Fibroblast of lung (primary cell): ENCODE measurements around the gene MLC1. TPM values are rescaled to one million over a fixed set of nuclear protein-coding genes. Genes with fewer than 3 reads are reported as not detected.

ENCODE experiments used
- DNase-seq, 2 donors: peaks; one replicate each; pipeline versions ENCODE4 v3.0.0 to v3.0.0-alpha.2; 2010; ENCODE audit warnings: low read depth in 2 of 2
- H2AFZ ChIP-seq: 2 replicates; pipeline ENCODE4 v1.5.1; 2012; ENCODE audit warnings: low read length, control low read depth, inconsistent platforms
- H3K27ac ChIP-seq: 2 replicates; pipeline ENCODE4 v1.5.1; 2011; ENCODE audit warnings: low read length, control low read depth; ENCODE audit not compliant: insufficient read depth
- H3K27me3 ChIP-seq: 2 replicates; pipeline ENCODE4 v1.5.1; 2011; ENCODE audit warnings: mild to moderate bottlenecking, low read length; ENCODE audit not compliant: control insufficient read depth, insufficient read depth
- H3K36me3 ChIP-seq: 2 replicates; pipeline ENCODE4 v1.5.1; 2011; ENCODE audit warnings: low read length; ENCODE audit not compliant: control insufficient read depth, insufficient read depth
- H3K4me1 ChIP-seq: 2 replicates; pipeline ENCODE4 v1.5.1; 2011; ENCODE audit warnings: low read length; ENCODE audit not compliant: control insufficient read depth, insufficient read depth; ENCODE audit errors: extremely low read depth
- H3K4me2 ChIP-seq: 2 replicates; pipeline ENCODE4 v1.5.1; 2011; ENCODE audit warnings: low read length, control low read depth; ENCODE audit not compliant: insufficient read depth; ENCODE audit errors: extremely low read depth
- H3K4me3 ChIP-seq, 4 experiments: fragments of 200-600 bp in 1 of 4; sonication (generic) in 1 of 4; replicated peaks in 1 of 4; 2 replicates each; pipeline ENCODE4 v1.5.1; 2011 to 2016; ENCODE audit warnings: low read length in 4 of 4, low read depth in 3 of 4, mild to moderate bottlenecking in 3 of 4, control low read depth in 2 of 4, inconsistent platforms in 1 of 4, mixed read lengths in 1 of 4; ENCODE audit not compliant: insufficient read depth in 1 of 4; ENCODE audit errors: control extremely low read depth in 1 of 4
- H3K79me2 ChIP-seq: 2 replicates; pipeline ENCODE4 v1.5.1; 2012; ENCODE audit warnings: mild to moderate bottlenecking, low read length, inconsistent platforms; ENCODE audit not compliant: control insufficient read depth, insufficient read depth
- H3K9ac ChIP-seq: 2 replicates; pipeline ENCODE4 v1.5.1; 2011; ENCODE audit warnings: mild to moderate bottlenecking, low read length, control low read depth; ENCODE audit not compliant: insufficient read depth
- H3K9me3 ChIP-seq: 2 replicates; pipeline ENCODE4 v1.5.1; 2012; ENCODE audit warnings: low read depth, low read length; ENCODE audit not compliant: control insufficient read depth, insufficient read depth
- H4K20me1 ChIP-seq: 2 replicates; pipeline ENCODE4 v1.5.1; 2011; ENCODE audit warnings: low read length; ENCODE audit not compliant: control insufficient read depth, insufficient read depth; ENCODE audit errors: extremely low read depth
- CTCF ChIP-seq, 2 donors: IDR thresholded peaks in 1 of 2; conservative IDR thresholded peaks in 1 of 2; 1 replicate in 1 of 2; 2 replicates in 1 of 2; pipeline ENCODE4 v1.5.1; 2011 to 2012; ENCODE audit warnings: low read length in 2 of 2, control low read depth in 1 of 2, inconsistent platforms in 1 of 2, low read depth in 1 of 2, mild to moderate bottlenecking in 1 of 2
- EZH2 ChIP-seq: IDR thresholded peaks from 2 replicates; pipeline ENCODE4 v1.5.1; 2012; ENCODE audit warnings: low read length, control low read depth, mild to moderate bottlenecking; ENCODE audit errors: missing control alignments
- polyA plus RNA-seq, 2 donors: library from polyadenylated mRNA; depleted of rRNA in 1 of 2; stranded (reverse) in 1 of 2; unstranded in 1 of 2; fragments of >200 nt; gene quantifications; 2 replicates each; pipeline ENCODE4 v1.2.1, GENCODE V29; 2011 to 2012; ENCODE audit warnings: missing spikeins in 1 of 2
- total RNA-seq: library from RNA; depleted of rRNA; stranded (reverse); fragments of >200 nt; gene quantifications from 2 replicates; pipeline ENCODE4 v1.2.1, GENCODE V29; 2014

MLC1 gene
- total and polyA plus RNA-seq, 2 donors (not counting 1 experiment from before 2014, with no cell fraction given) = under 0.01 TPM; not detected in 1

DNA sequence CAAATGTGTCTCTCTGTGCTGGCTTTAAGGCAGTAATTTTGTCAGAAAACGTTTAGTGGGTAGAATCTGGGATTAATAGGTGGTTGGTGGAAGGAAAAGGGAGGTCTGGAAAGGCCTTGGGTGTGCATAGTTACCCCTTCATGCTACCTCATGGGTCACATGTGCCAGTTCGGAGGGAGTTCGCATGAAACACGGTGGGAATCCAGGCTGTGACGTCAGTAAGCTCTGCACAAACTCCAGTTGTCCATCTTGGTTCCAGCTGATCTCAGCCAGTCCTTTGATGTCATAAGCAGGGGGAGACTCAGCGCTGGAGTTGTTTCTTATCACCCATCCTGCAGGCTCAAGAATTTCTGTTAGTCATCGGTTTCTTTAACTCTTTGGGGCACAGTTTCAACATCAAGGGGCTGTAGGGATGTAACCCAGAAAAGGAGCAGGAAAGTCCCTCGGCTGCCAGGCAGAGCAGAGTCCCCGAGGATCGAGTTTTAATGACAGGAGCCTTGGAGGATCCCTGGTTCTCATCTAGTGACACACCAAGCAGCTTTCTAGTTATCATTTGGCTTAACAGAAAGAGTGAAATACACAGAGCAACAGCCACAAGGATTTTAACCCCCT, 33.4 kb upstream of the MLC1 start:
- Histone ChIP-seq H4K20me1 (no peaks in the 10 kb centered on the region), H3K9me3 (no peaks in the 10 kb centered on the region), H3K9ac (no peak overlapping the region), H2AFZ (no peak overlapping the region), H3K4me3 (no peak overlapping the region), H3K27ac (no peak overlapping the region), H3K4me2 (no peak overlapping the region), H3K4me1 (no peaks in the 10 kb centered on the region), H3K27me3 (peaks cover 19% of the 10 kb centered on the region), H3K79me2 (no peaks in the 10 kb centered on the region), H3K36me3 (no peaks in the 10 kb centered on the region)
- peak; percentile 95 to 99 for DNase-seq
- TF ChIP-seq CTCF (conservative IDR thresholded peaks at IDR 0.05 in 1 of 2, IDR thresholded peaks at IDR 0.05 in 1 of 2; ENCODE audit: low read depth in 1 of 2, low read length in 2 of 2) (no peak), EZH2 (no peak)

DNA sequence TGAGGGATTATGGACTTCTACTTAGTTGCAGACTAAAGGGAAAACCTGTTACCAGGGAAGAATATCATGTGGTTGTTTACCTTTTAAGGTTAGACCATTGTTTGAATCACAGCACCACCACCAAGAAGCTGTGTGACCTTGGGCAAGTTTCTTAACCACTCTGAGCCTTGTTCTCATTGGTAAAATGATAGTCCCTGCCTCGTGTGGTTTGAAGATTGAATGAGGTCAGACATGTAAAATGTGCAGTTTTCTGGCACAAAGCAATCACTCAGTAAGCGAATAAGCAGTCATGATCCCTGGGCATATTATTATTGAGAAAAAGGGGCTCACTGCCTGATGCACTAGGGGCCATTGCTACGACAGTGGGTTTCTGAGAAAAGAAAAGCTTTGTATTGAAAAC, 32.9 kb upstream of the MLC1 start:
- Histone ChIP-seq H3K9me3 (no peaks in the 10 kb centered on the region), H3K4me1 (no peaks in the 10 kb centered on the region), H3K36me3 (no peaks in the 10 kb centered on the region), H4K20me1 (no peaks in the 10 kb centered on the region), H3K9ac (no peak overlapping the region), H3K79me2 (no peaks in the 10 kb centered on the region), H3K27ac (no peak overlapping the region), H2AFZ (no peak overlapping the region), H3K4me3 (no peak overlapping the region), H3K27me3 (peaks cover 19% of the 10 kb centered on the region), H3K4me2 (no peak overlapping the region)
- no peak for TF ChIP-seq CTCF (conservative IDR thresholded peaks at IDR 0.05 in 1 of 2, IDR thresholded peaks at IDR 0.05 in 1 of 2; ENCODE audit: low read depth in 1 of 2, low read length in 2 of 2)
- TF ChIP-seq EZH2 = no peak
- no peak for DNase-seq

DNA sequence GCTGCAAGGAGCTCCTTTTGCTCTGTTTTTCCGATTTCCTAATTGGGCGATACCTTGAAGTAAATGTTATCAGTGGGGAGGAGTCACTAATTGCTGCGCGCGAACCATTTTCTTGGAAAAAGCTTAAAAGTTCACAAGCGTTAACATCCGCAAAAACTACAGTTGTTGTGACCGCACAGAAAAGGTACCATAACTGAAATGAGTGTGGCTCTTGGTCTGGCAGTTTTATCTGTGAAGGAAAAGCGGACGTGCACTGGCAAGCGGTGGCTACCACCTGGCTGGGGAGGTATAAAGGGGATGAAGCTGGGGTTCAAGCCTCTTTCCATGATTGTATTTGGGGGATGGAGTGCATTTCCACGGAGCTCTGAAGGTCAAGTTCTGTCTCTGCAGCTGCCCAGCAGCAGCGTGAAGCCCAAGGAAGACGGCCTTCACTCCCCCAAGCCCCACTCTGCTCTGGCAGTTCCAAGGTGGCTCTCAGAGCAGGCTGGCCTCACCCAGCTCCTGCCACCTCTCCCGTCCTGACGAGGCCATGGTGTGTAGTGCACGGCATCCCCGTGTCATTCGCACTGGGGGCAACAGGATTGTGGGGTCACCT, 32.0 kb upstream of the MLC1 start:
- TF ChIP-seq CTCF (conservative IDR thresholded peaks at IDR 0.05 in 1 of 2, IDR thresholded peaks at IDR 0.05 in 1 of 2; ENCODE audit: low read depth in 1 of 2, low read length in 2 of 2) (no peak), EZH2 (no peak)
- no peak overlapping the region for H3K27ac ChIP-seq
- H3K27me3 ChIP-seq = peaks cover 17% of the 10 kb centered on the region
- H3K79me2 ChIP-seq = no peaks in the 10 kb centered on the region
- H3K9me3 ChIP-seq = no peaks in the 10 kb centered on the region
- no peaks in the 10 kb centered on the region for H4K20me1 ChIP-seq
- H3K9ac ChIP-seq = no peak overlapping the region
- no peaks in the 10 kb centered on the region for H3K36me3 ChIP-seq
- H3K4me3 ChIP-seq = no peak overlapping the region
- no peak overlapping the region for H3K4me2 ChIP-seq
- no peak overlapping the region for H2AFZ ChIP-seq
- no peak for DNase-seq
- H3K4me1 ChIP-seq = no peaks in the 10 kb centered on the region
